Putamen (tissue), 1 donor: ENCODE data around the gene LANCL2.
"Not testable (repeated sequence)": the region's sequence is repeated elsewhere in the genome, so short reads cannot be mapped to it uniquely, and the experiment has no call there.

Experiments
- DNase-seq: peaks from one replicate; pipeline ENCODE4 v3.0.0-alpha.2; 2016; ENCODE audit warnings: low spot score

The LANCL2 gene

DNA sequence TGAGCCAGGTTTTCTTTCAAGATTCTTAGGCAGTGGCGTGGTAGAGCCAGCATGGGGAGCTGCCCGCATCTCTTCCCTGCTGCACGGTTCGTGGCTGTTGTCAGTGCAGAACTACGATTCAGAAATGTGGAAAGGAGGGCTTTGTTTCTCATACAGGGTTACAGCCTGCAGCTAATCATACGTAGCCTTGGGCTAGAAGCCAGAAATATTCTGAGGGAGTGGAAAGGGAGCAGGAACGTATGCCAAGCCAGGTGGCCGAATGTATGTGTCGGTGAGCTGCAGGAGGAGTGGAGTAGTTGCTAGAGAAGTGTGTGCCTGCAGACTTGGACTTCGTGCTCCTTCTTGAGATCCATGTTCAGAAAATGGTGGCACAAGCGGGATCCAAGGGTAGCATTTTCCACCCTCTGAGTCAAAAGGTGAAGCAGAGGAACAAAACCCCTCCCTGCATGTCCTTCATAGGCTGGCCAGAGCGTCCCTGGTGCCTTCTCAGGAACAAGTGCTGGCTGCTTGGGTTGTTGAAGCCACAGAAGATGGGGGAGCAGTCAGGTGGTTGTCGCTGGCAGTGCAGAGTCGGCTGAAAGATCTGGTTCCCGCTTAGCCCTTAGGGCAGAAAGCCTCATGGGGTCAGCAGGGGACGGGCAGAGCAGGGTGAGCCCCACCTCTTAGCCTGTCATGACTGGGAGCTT lies 40.9 kb downstream of the LANCL2 start:
- no peak for DNase-seq

DNA sequence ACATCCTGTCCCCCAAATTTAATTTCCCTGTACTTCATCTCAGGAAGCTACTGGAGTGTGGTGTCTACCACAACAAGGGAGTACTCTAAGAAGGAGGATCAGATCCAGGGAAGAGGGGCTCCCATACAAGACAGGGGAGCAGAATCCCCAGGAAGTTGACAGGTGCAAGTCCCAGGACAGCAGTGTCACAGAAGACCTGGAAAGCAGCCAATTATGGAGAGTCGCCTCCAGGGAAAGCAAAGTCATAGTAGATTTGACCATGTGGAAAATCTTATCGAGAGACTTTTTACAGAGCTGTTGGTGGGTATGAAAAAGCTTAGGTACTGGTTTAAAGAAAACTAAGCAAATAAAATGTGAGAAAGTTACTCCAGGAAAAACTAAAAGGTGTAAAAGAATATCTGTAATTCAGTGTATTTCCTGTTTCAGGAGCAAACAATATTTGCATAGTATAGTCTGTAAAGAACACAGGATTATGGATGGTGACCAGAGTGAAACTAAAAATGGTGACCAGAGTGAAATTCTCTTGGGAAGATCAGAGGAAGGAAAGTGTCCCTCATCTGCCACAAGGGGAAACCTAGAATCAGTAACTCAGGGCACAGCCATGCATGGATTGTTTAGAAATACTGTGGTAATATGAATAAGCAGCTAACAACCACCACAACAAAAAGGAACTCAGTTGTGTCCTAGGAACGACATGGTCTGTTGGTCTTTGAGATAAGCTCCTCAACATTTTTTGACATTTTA lies 44.5 kb downstream of the LANCL2 start:
- no peak for DNase-seq

DNA sequence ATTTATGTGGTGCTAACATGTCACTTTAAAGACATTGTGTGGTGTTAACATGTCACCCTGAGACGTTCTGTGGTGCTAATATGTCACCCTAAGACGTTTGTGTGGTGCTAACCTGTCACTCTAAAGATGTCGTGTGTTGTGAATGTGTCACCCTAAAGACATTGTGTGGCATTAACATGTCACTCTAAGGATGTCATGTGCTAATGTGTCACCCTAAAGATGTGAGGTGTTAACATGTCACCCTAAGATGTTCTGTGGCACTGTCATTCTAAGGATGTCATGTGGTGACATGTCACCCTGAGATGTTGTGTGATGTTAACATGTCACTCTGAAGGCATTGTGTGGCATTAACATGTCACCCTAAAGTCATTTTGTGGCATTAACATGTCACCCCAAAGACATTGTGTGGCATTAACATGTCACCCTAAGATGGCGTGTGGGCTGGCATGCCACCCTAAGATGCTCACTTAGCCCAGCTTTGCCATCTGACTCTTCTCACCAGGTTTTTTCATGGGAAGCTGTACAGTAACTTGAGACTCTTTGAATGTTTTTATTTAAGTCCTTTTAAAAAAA lies 45.6 kb downstream of the LANCL2 start:
- no peak for DNase-seq

DNA sequence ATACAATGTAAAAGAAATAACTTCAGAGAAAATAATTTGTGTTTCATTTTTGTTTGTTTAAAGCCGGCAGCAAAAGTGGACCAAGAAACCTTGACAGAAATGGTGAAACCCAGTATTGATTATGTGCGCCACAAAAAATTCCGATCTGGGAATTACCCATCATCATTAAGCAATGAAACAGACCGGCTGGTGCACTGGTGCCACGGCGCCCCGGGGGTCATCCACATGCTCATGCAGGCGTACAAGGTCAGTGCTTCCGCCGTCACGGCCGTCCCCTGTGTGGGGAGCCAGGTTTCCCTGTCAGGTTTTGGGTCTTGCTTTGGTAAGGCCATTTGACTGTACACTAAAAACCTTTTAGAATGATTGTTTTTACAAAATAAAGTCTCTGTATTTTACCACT lies 46.7 kb downstream of the LANCL2 start:
- DNase-seq, result no peak

DNA sequence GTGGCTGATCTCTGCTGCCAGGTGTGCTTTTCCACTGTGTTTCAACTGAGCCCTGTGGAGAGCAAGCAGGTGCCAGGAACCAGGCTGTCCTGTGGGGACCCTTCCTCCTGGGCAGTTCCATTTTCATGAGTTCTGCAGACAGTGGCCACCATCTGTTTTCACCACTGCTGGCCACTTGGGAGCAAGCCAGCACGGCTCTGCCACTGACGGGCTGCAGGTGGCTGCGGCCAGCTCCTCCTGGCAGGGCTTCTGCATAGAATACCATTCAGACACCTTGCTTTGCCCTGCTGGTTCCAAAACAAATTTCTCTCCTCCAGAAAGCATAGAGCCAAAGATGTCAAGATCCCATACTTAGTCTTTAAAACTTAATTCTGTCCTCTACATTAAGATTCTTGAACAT lies 48.3 kb downstream of the LANCL2 start:
- no peak for DNase-seq

- peak; percentile 77 for DNase-seq
Observed at GRCh38 chr7:55415173-55415778, 50.1 kb downstream of the LANCL2 start.

DNA sequence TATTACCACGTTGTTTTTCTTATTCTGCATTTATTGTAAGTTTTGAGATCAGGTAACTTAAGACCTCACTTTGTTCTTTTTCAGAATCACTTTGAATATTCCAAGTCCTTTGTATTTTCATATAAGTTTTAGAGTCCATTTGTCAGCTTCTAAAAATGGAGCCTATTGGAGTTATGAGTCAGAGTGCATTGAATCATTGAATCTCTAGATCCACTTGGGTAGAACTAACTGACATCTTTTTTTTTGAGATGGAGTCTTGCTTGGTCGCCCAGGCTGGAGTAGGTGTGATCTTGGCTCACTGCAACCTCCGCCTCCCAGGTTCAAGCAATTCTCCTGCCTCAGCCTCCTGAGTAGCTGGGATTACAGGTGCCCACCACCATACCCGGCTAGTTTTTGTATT lies 52.3 kb downstream of the LANCL2 start:
- not testable (repeated sequence) for DNase-seq

DNA sequence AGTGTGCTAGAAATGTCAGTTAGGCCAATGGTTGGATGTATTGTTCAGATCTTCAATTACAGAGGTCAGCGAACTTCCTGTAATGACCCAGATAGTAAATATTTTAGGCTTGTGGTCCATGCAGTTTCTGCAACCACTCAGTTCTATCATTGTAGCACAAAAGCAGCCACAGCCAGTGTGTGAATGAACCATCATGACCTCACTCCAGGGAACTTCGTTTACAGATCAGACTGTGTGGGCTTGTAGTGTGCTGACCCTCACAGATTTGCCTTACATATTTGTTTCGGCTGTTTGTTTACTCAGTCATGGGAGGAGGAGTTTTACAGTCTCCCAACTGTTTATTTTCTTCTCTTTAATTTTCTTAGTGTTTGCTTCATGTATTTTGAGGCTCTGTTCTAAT lies 55.4 kb downstream of the LANCL2 start:
- DNase-seq, result no peak

- no peak for DNase-seq
Observed at GRCh38 chr7:55423277-55423711, 58.2 kb downstream of the LANCL2 start.

DNA sequence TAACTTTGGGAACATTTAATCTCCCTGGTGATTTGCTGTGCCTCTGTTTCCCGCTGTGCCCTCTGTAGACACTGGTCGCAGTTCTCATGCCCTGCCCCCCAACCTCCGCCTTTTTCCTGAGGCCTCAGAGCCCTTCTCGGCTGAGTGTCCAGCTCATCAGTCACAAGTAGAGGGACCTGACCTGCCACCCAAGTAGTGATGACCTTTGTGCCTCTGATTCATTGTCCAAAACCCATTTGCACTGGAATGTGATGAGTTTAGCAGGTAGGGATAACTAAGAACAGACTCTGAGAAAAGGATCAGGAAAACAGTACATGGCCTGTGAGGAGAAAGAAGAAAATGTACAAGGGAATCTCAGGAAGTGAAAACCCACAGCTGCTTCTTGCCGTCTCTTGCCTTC lies 58.8 kb downstream of the LANCL2 start:
- no peak for DNase-seq

DNA sequence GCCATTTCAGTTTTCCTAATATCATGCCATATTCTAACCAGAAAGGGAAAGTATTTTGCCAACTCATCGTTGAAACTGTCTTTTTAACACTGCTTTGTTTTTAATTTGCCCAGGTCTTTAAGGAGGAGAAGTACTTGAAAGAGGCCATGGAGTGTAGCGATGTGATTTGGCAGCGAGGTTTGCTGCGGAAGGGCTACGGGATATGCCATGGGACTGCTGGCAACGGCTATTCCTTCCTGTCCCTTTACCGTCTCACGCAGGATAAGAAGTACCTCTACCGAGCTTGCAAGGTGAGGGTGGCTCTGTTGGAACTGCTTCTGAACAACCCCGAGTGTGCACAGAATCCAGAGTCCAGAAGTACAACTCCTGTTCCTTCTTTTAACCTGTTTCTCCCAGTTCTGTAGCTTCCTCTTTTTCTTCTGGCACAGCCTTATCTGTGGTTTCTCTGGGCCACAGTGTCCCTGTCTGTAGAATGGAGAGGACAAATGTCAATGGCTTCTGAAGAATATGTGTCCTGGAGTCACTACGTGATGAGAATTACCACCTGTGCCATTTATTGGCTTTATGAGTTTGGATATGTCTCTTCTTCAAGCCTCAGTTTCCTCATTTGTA lies 60.1 kb downstream of the LANCL2 start:
- no peak for DNase-seq

DNA sequence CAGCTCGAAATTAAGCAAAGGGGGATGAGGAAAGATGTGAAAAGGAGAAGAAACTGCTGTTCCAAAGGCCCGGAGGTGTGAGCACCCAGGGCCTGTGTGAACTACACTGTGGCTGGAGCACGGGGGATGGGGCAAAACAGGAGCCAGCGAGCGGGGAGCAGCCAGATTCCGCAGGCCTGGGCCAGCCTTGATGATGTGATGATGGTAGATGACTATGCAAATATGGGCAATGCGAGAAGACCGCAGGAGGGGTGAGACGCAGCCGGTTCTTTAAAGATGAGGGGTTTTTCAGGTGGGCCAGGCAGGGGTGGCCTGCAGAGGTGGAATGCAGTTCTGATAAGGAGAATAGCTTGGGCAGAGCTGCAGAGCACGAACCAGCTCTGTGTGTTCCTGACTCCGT lies 61.5 kb downstream of the LANCL2 start:
- no peak for DNase-seq

- DNase-seq, result no peak
Observed at GRCh38 chr7:55427342-55427741, 62.2 kb downstream of the LANCL2 start.

GRCh38 chr7:55427800-55428199 lies 62.7 kb downstream of the LANCL2 start:
- no peak for DNase-seq

- no peak for DNase-seq
Observed at GRCh38 chr7:55429835-55430499, 64.8 kb downstream of the LANCL2 start.

DNA sequence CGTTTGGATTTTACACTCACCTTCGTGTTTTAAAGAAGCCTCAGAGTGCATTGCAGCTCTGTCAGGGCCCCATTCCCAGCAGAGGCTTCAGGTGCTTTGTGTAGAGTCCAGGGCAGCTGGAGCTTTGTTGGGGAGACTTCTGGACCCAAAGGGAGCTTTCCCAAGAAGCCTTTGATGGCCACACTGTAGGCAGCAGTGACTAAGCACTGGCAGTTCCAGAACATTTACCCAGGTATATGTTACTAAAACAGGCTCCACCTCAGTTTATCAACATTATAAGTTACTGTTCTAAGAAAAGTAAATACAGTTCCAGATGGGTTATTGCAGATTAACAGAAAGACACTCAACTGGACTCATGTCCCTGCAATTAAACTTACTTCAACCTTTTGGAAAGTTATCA lies 66.8 kb downstream of the LANCL2 start:
- DNase-seq, result no peak

DNA sequence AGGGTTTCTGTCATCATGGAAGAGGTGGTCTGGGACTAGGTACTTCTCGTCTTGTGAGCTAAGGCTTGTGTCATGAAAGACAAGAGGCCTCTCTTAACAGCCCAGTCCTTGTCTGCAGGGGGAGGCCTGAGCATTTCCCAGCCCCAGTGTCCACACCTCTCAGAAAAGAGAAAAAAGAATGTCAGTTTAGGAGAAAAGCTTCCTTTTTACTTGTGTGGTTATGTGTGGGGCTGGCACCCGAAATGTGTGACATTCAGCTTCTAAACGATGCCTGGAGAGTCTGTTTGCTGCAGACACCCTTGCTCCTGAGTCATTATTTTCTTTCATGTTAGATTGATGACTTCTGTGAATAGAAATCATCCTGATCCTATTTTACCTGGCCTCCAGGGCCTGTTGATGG lies 67.4 kb downstream of the LANCL2 start:
- DNase-seq, result no peak

GRCh38 chr7:55432939-55433784 lies 68.0 kb downstream of the LANCL2 start:
- DNase-seq, result no peak

- no peak for DNase-seq
Observed at GRCh38 chr7:55435466-55435865, 70.3 kb downstream of the LANCL2 start.

- no peak for DNase-seq
Observed at GRCh38 chr7:55436457-55436856, 71.3 kb downstream of the LANCL2 start.

DNA sequence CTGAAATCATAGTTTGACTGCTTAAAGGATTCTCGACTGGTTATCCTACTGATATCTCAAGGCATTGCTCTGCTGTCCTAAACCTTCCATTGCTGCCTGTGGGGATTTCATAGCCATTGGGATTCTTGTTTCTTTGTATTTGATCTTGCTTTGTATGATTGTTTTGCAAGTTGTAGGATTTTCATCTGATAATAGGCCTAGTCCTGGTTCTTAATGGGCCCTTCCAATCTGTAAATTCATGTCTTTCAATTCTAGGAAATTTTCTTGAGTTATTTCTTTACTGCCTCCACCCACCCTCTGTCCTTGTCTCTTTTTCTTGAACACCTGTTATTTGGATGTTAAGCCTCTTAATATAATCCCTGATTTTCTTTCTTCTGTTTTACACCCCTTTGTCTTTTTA lies 72.2 kb downstream of the LANCL2 start:
- no peak for DNase-seq
